CD14-positive monocyte (primary cell): Measurements from ENCODE around the gene CEP20. TPM values are rescaled to one million over a fixed set of nuclear protein-coding genes. Genes with fewer than 3 reads are reported as not detected.
A peak's percentile ranks its signal among the peaks of the same experiment; 100 is the strongest.

Source experiments
- DNase-seq, 3 donors: peaks; one replicate each; pipeline ENCODE4 v3.0.0-alpha.2; 2011 to 2022
- H2AFZ ChIP-seq: 2 replicates; pipeline ENCODE4 v1.6.0; 2012; ENCODE audit warnings: mild to moderate bottlenecking, low read depth, low read length, inconsistent platforms; ENCODE audit not compliant: insufficient read depth, poor library complexity, severe bottlenecking
- H3K27ac ChIP-seq, 2 donors: 1 replicate in 1 of 2; 2 replicates in 1 of 2; pipeline ENCODE4 v1.5.1; 2012 to 2013; ENCODE audit warnings: low read length in 2 of 2, control low read depth in 1 of 2, inconsistent platforms in 1 of 2, low read depth in 1 of 2, mild to moderate bottlenecking in 1 of 2
- H3K27me3 ChIP-seq, 2 donors: one replicate each; pipeline versions ENCODE4 v1.6.0 to v1.6.1; 2011 to 2013; ENCODE audit warnings: low read length in 2 of 2; ENCODE audit not compliant: control insufficient read depth in 2 of 2, insufficient read depth in 2 of 2
- H3K36me3 ChIP-seq, 2 donors: replicated peaks in 1 of 2; 1 replicate in 1 of 2; 2 replicates in 1 of 2; pipeline versions ENCODE4 v1.5.1 to v1.6.1; 2012 to 2013; ENCODE audit warnings: low read length in 2 of 2, control low read depth in 1 of 2, inconsistent platforms in 1 of 2, mild to moderate bottlenecking in 1 of 2; ENCODE audit not compliant: insufficient read depth in 2 of 2, control insufficient read depth in 1 of 2
- H3K4me1 ChIP-seq, 2 donors: 1 replicate in 1 of 2; 2 replicates in 1 of 2; pipeline versions ENCODE4 v1.5.1 to v1.6.1; 2012 to 2013; ENCODE audit warnings: low read length in 2 of 2, control low read depth in 1 of 2, inconsistent platforms in 1 of 2, mild to moderate bottlenecking in 1 of 2, moderate library complexity in 1 of 2; ENCODE audit not compliant: insufficient read depth in 2 of 2, control insufficient read depth in 1 of 2
- H3K4me2 ChIP-seq: replicated peaks from 2 replicates; pipeline ENCODE3; 2012; ENCODE audit warnings: low read length, moderate library complexity, mild to moderate bottlenecking; ENCODE audit not compliant: poor library complexity, severe bottlenecking; ENCODE audit errors: extremely low read depth
- H3K4me3 ChIP-seq, 3 experiments: fragments of 200-600 bp in 1 of 3; sonication (generic) in 1 of 3; replicated peaks in 1 of 3; 1 replicate in 2 of 3; 2 replicates in 1 of 3; pipeline ENCODE4 v1.5.1; 2011 to 2013; ENCODE audit warnings: low read length in 3 of 3, mild to moderate bottlenecking in 3 of 3, control low read depth in 2 of 3, low read depth in 2 of 3, inconsistent platforms in 1 of 3, moderate library complexity in 1 of 3
- H3K79me2 ChIP-seq: 2 replicates; pipeline ENCODE4 v1.6.0; 2012; ENCODE audit warnings: mild to moderate bottlenecking, control low read depth, inconsistent platforms, low read length, moderate library complexity; ENCODE audit not compliant: insufficient read depth
- H3K9ac ChIP-seq: 2 replicates; pipeline ENCODE4 v1.6.0; 2017; ENCODE audit warnings: low read length, mild to moderate bottlenecking; ENCODE audit not compliant: insufficient read depth, poor library complexity, severe bottlenecking
- H3K9me3 ChIP-seq, 2 donors: replicated peaks in 1 of 2; 1 replicate in 1 of 2; 2 replicates in 1 of 2; pipeline versions ENCODE4 v1.5.1 to v1.6.1; 2012 to 2013; ENCODE audit warnings: low read length in 2 of 2, control low read depth in 1 of 2; ENCODE audit not compliant: control insufficient read depth in 1 of 2, insufficient read depth in 1 of 2
- H4K20me1 ChIP-seq: 2 replicates; pipeline ENCODE4 v1.6.0; 2012; ENCODE audit warnings: mild to moderate bottlenecking, low read length, control low read depth, moderate library complexity; ENCODE audit not compliant: insufficient read depth
- H3K27ac Mint-ChIP-seq, 7 donors: one replicate each; pipeline ENCODE4 v1.8.0; 2020; ENCODE audit warnings: mild to moderate bottlenecking in 7 of 7, mixed read lengths in 7 of 7, moderate library complexity in 6 of 7, inconsistent platforms in 2 of 7
- H3K27me3 Mint-ChIP-seq, 3 donors: one replicate each; pipeline ENCODE4 v1.8.0; 2021 to 2022; ENCODE audit warnings: low read depth in 3 of 3, mild to moderate bottlenecking in 3 of 3, mixed read lengths in 3 of 3, moderate library complexity in 3 of 3, inconsistent platforms in 1 of 3
- H3K36me3 Mint-ChIP-seq, 2 donors: one replicate each; pipeline ENCODE4 v1.8.0; 2020; ENCODE audit warnings: mixed read lengths in 2 of 2, inconsistent platforms in 1 of 2, mild to moderate bottlenecking in 1 of 2
- H3K4me1 Mint-ChIP-seq: one replicate; pipeline ENCODE4 v1.8.0; 2020; ENCODE audit warnings: mild to moderate bottlenecking, mixed read lengths
- H3K4me3 Mint-ChIP-seq, 2 donors: one replicate each; pipeline ENCODE4 v1.8.0; 2020; ENCODE audit warnings: mild to moderate bottlenecking in 2 of 2, mixed read lengths in 2 of 2, moderate library complexity in 1 of 2
- H3K9me3 Mint-ChIP-seq, 7 donors: one replicate each; pipeline ENCODE4 v1.8.0; 2020 to 2022; ENCODE audit warnings: mixed read lengths in 7 of 7, mild to moderate bottlenecking in 6 of 7, moderate library complexity in 6 of 7, inconsistent platforms in 2 of 7
- CTCF ChIP-seq: fragments of 200-600 bp; IDR thresholded peaks from one replicate; pipeline ENCODE4 v1.8.0; 2022; ENCODE audit warnings: antibody characterized with exemption, mild to moderate bottlenecking
- WGBS: methylation state at CpG from one replicate; pipeline ENCODE4 v1.1.5; 2013; ENCODE audit warnings: missing lambda C conversion rate; ENCODE audit not compliant: insufficient coverage; 5-methylcytosine and 5-hydroxymethylcytosine counted together
- intact Hi-C, 2 donors: fragments of 100-400 bp; cut with micrococcal nuclease; formaldehyde crosslinking; loops; one replicate each; pipeline versions ENCODE4 v1.15.0 to v1.15.1; 2023
- polyA plus RNA-seq, 3 donors: library from polyadenylated mRNA; depleted of rRNA in 1 of 3; unstranded in 2 of 3; stranded (reverse) in 1 of 3; fragments of 300-500 nt in 2 of 3; fragments of >200 nt in 1 of 3; fragmentation: Illumina TruSeq in 2 of 3; gene quantifications; 1 replicate in 2 of 3; 2 replicates in 1 of 3; pipeline ENCODE4 v1.2.3, GENCODE V29; 2012 to 2021

The CEP20 gene
- polyA plus RNA-seq, 3 donors, result 11.6 to 27.3 (median 24.7) TPM

- Mint-ChIP-seq H3K27me3 (peaks cover 0 to 2% (median 0%) of the 10 kb centered on the region in 3 donors), H3K36me3 (no peaks in the 10 kb centered on the region), H3K4me3 (peak overlapping the region; percentile 64 to 70), H3K4me1 (peaks cover 22% of the 10 kb centered on the region), H3K9me3 (no peaks in the 10 kb centered on the region), H3K27ac (no peak overlapping the region)
- Histone ChIP-seq H3K4me3 (peak overlapping the region in 1 of 3 experiments; percentile 32), H3K27ac (peak overlapping the region in 1 of 2 donors; percentile 34), H3K36me3 (no peaks in the 10 kb centered on the region), H4K20me1 (no peaks in the 10 kb centered on the region), H3K27me3 (no peaks in the 10 kb centered on the region), H3K4me1 (peaks cover 12 to 14% of the 10 kb centered on the region in 2 donors), H2AFZ (no peak overlapping the region), H3K9ac (no peak overlapping the region), H3K4me2 (peak overlapping the region; percentile 55), H3K79me2 (no peaks in the 10 kb centered on the region), H3K9me3 (no peaks in the 10 kb centered on the region)
- TF ChIP-seq CTCF, result no peak
- no peak for DNase-seq
- intact Hi-C loops, result no loop called here
- WGBS, result 74% methylated on average over 4 of the region's 8 CpGs
Measured at GRCh38 chr16:15897121-15897780, 8.8 kb upstream of the CEP20 start.

GRCh38 chr16:15894571-15895374 lies 6.4 kb upstream of the CEP20 start:
- WGBS, result 91% methylated on average over 5 of the region's 7 CpGs
- intact Hi-C loops, result no loop called here
- no peak for TF ChIP-seq CTCF

More at GRCh38 chr16:15894571-15895374, 6.4 kb upstream of the CEP20 start:
- H3K9me3 ChIP-seq, result no peaks in the 10 kb centered on the region
- H4K20me1 ChIP-seq, result no peaks in the 10 kb centered on the region
- no peak overlapping the region for H3K4me3 ChIP-seq
- H3K9ac ChIP-seq, result no peak overlapping the region
- H3K79me2 ChIP-seq, result no peaks in the 10 kb centered on the region
- H3K4me1 Mint-ChIP-seq, result peaks cover 23% of the 10 kb centered on the region
- H3K36me3 Mint-ChIP-seq, result no peaks in the 10 kb centered on the region
- H3K27me3 Mint-ChIP-seq, result peaks cover 0 to 4% (median 0%) of the 10 kb centered on the region in 3 donors
- peaks cover 0 to 3% (median 0%) of the 10 kb centered on the region in 7 donors for H3K9me3 Mint-ChIP-seq
- H3K27me3 ChIP-seq, result no peaks in the 10 kb centered on the region
- H3K4me3 Mint-ChIP-seq, result no peak overlapping the region
- no peak overlapping the region for H3K27ac ChIP-seq
- H3K27ac Mint-ChIP-seq, result no peak overlapping the region
- H3K36me3 ChIP-seq, result no peaks in the 10 kb centered on the region
- no peak for DNase-seq
- no peak overlapping the region for H3K4me2 ChIP-seq
- peaks cover 12 to 14% of the 10 kb centered on the region in 2 donors for H3K4me1 ChIP-seq
- no peak overlapping the region for H2AFZ ChIP-seq
